GM23338 (cell line): Measurements from ENCODE around the gene ARPC1A. TPM values are rescaled to one million over a fixed set of nuclear protein-coding genes. Genes with fewer than 3 reads are reported as not detected.
A peak's percentile ranks its signal among the peaks of the same experiment; 100 is the strongest.
"Not testable (repeated sequence)": the region's sequence is repeated elsewhere in the genome, so short reads cannot be mapped to it uniquely, and the experiment has no call there.

Experiments
- ATAC-seq: fragments of 200-7000 bp; cut with Tn5 transposase; 3 replicates; pipeline ENCODE4 v1.9.1; 2020
- DNase-seq: peaks from one replicate; pipeline ENCODE4 v3.0.0-alpha.2; 2015; ENCODE audit warnings: low spot score
- H2AFZ ChIP-seq: fragments of 200-600 bp; sonication (generic); 2 replicates; pipeline ENCODE4 v1.8.0; 2016; ENCODE audit warnings: antibody characterized with exemption, mild to moderate bottlenecking, moderate library complexity
- H3F3A ChIP-seq: fragments of 200-600 bp; sonication (generic); replicated peaks from 2 replicates; pipeline ENCODE4 v1.8.0; 2017; ENCODE audit warnings: antibody characterized with exemption, mixed run types, low read depth
- H3K27ac ChIP-seq: fragments of 200-600 bp; sonication (generic); 2 replicates; pipeline ENCODE4 v1.6.1; 2016; ENCODE audit warnings: low read depth
- H3K27me3 ChIP-seq: fragments of 200-600 bp; sonication (generic); 2 replicates; pipeline ENCODE4 v1.8.0; 2016; ENCODE audit warnings: mild to moderate bottlenecking, mixed run types, moderate library complexity; ENCODE audit not compliant: insufficient read depth
- H3K36me3 ChIP-seq: fragments of 200-600 bp; sonication (generic); 2 replicates; pipeline ENCODE4 v1.8.0; 2016; ENCODE audit warnings: mild to moderate bottlenecking; ENCODE audit not compliant: insufficient read depth
- H3K4me1 ChIP-seq: fragments of 200-600 bp; sonication (generic); 2 replicates; pipeline ENCODE4 v1.8.0; 2016; ENCODE audit warnings: mild to moderate bottlenecking, moderate library complexity; ENCODE audit not compliant: insufficient read depth
- H3K4me2 ChIP-seq: fragments of 200-600 bp; sonication (generic); 2 replicates; pipeline ENCODE4 v1.7.1; 2017; ENCODE audit warnings: mixed run types
- H3K4me3 ChIP-seq: fragments of 200-600 bp; sonication (generic); 2 replicates; pipeline ENCODE4 v1.6.1; 2016; ENCODE audit warnings: mixed run types
- H3K79me2 ChIP-seq: fragments of 200-600 bp; sonication (generic); replicated peaks from 2 replicates; pipeline ENCODE4 v1.8.0; 2017; ENCODE audit warnings: mild to moderate bottlenecking; ENCODE audit not compliant: insufficient read depth
- H3K9me2 ChIP-seq: fragments of 200-600 bp; sonication (generic); 2 replicates; pipeline ENCODE4 v1.8.0; 2017; ENCODE audit not compliant: insufficient read depth
- H4K20me1 ChIP-seq: fragments of 200-600 bp; sonication (generic); replicated peaks from 2 replicates; pipeline ENCODE4 v1.8.0; 2017; ENCODE audit warnings: mild to moderate bottlenecking; ENCODE audit not compliant: insufficient read depth
- H3K27ac Mint-ChIP-seq: 2 replicates; pipeline ENCODE4 v1.8.0; 2020; ENCODE audit warnings: inconsistent platforms, mild to moderate bottlenecking, moderate library complexity, mixed read lengths
- H3K27me3 Mint-ChIP-seq: 3 replicates; pipeline ENCODE4 v1.8.0; 2022; ENCODE audit warnings: low read depth, mild to moderate bottlenecking, moderate library complexity, mixed read lengths, inconsistent platforms; ENCODE audit not compliant: insufficient read depth, poor library complexity
- H3K36me3 Mint-ChIP-seq: 3 replicates; pipeline ENCODE4 v1.8.0; 2021; ENCODE audit warnings: low read depth, mild to moderate bottlenecking, inconsistent platforms, moderate library complexity, mixed read lengths
- H3K4me1 Mint-ChIP-seq: 3 replicates; pipeline ENCODE4 v1.8.0; 2020; ENCODE audit warnings: mild to moderate bottlenecking, inconsistent platforms, mixed read lengths
- H3K4me3 Mint-ChIP-seq: 3 replicates; pipeline ENCODE4 v1.8.0; 2021; ENCODE audit warnings: moderate library complexity, mild to moderate bottlenecking, inconsistent platforms, mixed read lengths
- H3K9me3 Mint-ChIP-seq: 3 replicates; pipeline ENCODE4 v1.8.0; 2020; ENCODE audit warnings: moderate library complexity, mild to moderate bottlenecking, inconsistent platforms, mixed read lengths
- CTCF ChIP-seq, 2 experiments: fragments of 200-600 bp in 1 of 2; sonication (generic) in 1 of 2; conservative IDR thresholded peaks; 2 replicates each; pipeline versions ENCODE4 v1.5.1 to v1.6.1; 2016 to 2017; ENCODE audit warnings: antibody characterized with exemption in 2 of 2, low read depth in 2 of 2, mild to moderate bottlenecking in 2 of 2, moderate library complexity in 1 of 2
- ETS1 ChIP-seq: IDR thresholded peaks from 2 replicates; pipeline ENCODE4 v1.6.1; 2016; ENCODE audit warnings: antibody characterized with exemption
- EZH2 ChIP-seq: fragments of 200-600 bp; sonication (generic); IDR thresholded peaks from one replicate; pipeline ENCODE4 v1.8.0; 2017; ENCODE audit warnings: antibody characterized with exemption, mild to moderate bottlenecking, low read depth; ENCODE audit not compliant: unreplicated experiment
- NANOG ChIP-seq: IDR thresholded peaks from 2 replicates; pipeline ENCODE4 v1.6.1; 2016; ENCODE audit warnings: antibody characterized with exemption, borderline replicate concordance
- POLR2AphosphoS5 ChIP-seq: IDR thresholded peaks from 2 replicates; pipeline ENCODE4 v1.6.1; 2016; ENCODE audit warnings: antibody characterized with exemption, low read depth
- ZNF331 ChIP-seq: fragments of 250-450 bp; sonication (Bioruptor Pico); IDR thresholded peaks from 2 replicates; pipeline ENCODE4 v1.5.0; 2020; ENCODE audit warnings: low read depth, mild to moderate bottlenecking, moderate library complexity
- polyA plus RNA-seq: library from polyadenylated mRNA; unstranded; fragments of >200 nt; fragmentation: Nextera tagmentation; extraction: Ambion mirVana; gene quantifications from 2 replicates; pipeline ENCODE4 v1.2.1, GENCODE V29; 2016
- total RNA-seq: library from RNA; depleted of rRNA; stranded (reverse); fragments of >200 nt; shearing (Covaris generic); gene quantifications from 2 replicates; pipeline ENCODE4 v1.2.3, GENCODE V29; 2014

Gene ARPC1A
- total and polyA plus RNA-seq, 2 experiments from 2014 or later, result 108 to 210 TPM

GRCh38 chr7:99278180-99278579 lies 47.5 kb upstream of the ARPC1A start:
- ATAC-seq (peak; percentile 42; the same call in 2 of the 3 replicates), DNase-seq (no peak)
- Mint-ChIP-seq H3K4me3 (no peak overlapping the region), H3K27ac (no peak overlapping the region), H3K9me3 (no peaks in the 10 kb centered on the region), H3K36me3 (no peaks in the 10 kb centered on the region), H3K4me1 (no peaks in the 10 kb centered on the region), H3K27me3 (peaks cover 9% of the 10 kb centered on the region)
- Histone ChIP-seq H3K9me2 (no peaks in the 10 kb centered on the region), H2AFZ (no peak overlapping the region), H3K36me3 (no peaks in the 10 kb centered on the region), H3K4me3 (no peak overlapping the region), H3K79me2 (no peaks in the 10 kb centered on the region), H3K4me1 (no peaks in the 10 kb centered on the region), H3K27me3 (no peaks in the 10 kb centered on the region), H3K27ac (no peak overlapping the region), H3F3A (no peaks in the 10 kb centered on the region), H3K4me2 (no peak overlapping the region), H4K20me1 (no peaks in the 10 kb centered on the region)
- peak; percentile 21 to 22; a peak in 2 of 4 replicates for TF ChIP-seq CTCF (conservative IDR thresholded peaks at IDR 0.05; ENCODE audit: low read depth in 2 of 2)
- TF ChIP-seq POLR2AphosphoS5, result no peak

- H3K4me2 ChIP-seq, result not testable (repeated sequence)
These were observed 41.5 kb upstream of the ARPC1A start for GRCh38 chr7:99284165-99284564.

DNA sequence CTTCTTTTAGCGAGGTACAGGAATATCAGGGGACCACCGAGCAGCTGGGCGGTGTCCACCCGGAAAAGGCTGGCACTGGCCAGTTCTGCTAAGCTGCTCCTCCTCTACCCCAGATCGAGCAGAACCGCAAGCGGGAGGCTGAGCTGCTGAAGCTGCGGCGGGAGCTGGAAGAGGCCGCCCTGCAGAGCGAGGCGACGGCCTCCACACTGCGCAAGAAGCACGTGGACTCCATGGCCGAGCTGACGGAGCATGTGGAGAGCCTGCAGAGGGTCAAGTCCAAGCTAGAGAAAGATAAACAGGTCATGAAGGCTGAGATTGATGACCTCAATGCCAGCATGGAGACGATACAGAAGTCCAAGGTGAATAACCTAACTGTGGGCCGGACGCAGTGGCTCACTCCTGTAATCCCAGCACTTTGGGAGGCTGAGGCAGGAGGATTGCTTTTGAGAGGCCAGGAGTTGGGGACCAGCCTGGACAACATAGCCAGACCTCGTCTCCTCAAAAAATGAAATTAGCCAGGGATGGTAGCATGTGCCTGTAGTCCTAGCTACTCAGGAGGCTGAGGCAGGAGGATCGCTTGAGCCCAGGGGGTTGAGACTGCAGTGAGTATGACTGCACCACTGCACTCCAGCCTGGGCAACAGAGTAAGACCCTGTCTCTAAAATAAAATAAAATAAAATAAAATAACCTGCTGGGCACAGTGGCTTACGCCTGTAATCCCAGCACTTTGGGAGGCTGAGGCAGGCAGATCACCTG lies 37.7 kb upstream of the ARPC1A start:
- H3K4me1 Mint-ChIP-seq, result peaks cover 6% of the 10 kb centered on the region
- ATAC-seq, result no peak
- no peaks in the 10 kb centered on the region for H3F3A ChIP-seq
- no peaks in the 10 kb centered on the region for H3K36me3 ChIP-seq
- peaks cover 7% of the 10 kb centered on the region for H3K27me3 Mint-ChIP-seq
- no peak overlapping the region for H3K4me3 Mint-ChIP-seq
- H3K4me3 ChIP-seq, result no peak overlapping the region
- no peaks in the 10 kb centered on the region for H4K20me1 ChIP-seq
- no peaks in the 10 kb centered on the region for H3K79me2 ChIP-seq
- H3K4me2 ChIP-seq, result no peak overlapping the region
- H2AFZ ChIP-seq, result no peak overlapping the region
- no peaks in the 10 kb centered on the region; the same call in 2 of the 3 replicates for H3K36me3 Mint-ChIP-seq
- no peak overlapping the region for H3K27ac Mint-ChIP-seq
- no peak for TF ChIP-seq ZNF331 (CRISPR knock-in tag)
- no peak for TF ChIP-seq CTCF (conservative IDR thresholded peaks at IDR 0.05; ENCODE audit: low read depth in 2 of 2)
- TF ChIP-seq EZH2, result no peak
- TF ChIP-seq ETS1, result no peak
- no peak for TF ChIP-seq NANOG
- H3K4me1 ChIP-seq, result no peaks in the 10 kb centered on the region
- no peaks in the 10 kb centered on the region for H3K27me3 ChIP-seq
- no peak overlapping the region for H3K27ac ChIP-seq
- H3K9me2 ChIP-seq, result no peaks in the 10 kb centered on the region
- no peak for DNase-seq
- no peaks in the 10 kb centered on the region; the same call in 1 of the 3 replicates for H3K9me3 Mint-ChIP-seq

More at GRCh38 chr7:99284165-99284564, 41.5 kb upstream of the ARPC1A start:
- H3K27me3 ChIP-seq, H3F3A ChIP-seq, H3K27ac ChIP-seq, DNase-seq, H3K79me2 ChIP-seq, H3K36me3 Mint-ChIP-seq, H3K4me1 Mint-ChIP-seq, H3K9me3 Mint-ChIP-seq, H3K4me3 Mint-ChIP-seq, H3K4me3 ChIP-seq, H3K27me3 Mint-ChIP-seq, ATAC-seq, H3K36me3 ChIP-seq, H4K20me1 ChIP-seq, H3K9me2 ChIP-seq, H3K27ac Mint-ChIP-seq, H2AFZ ChIP-seq, H3K4me1 ChIP-seq: not testable (repeated sequence)
